HepG2 (cell line): Measurements from ENCODE around the gene ANO6. TPM values are rescaled to one million over a fixed set of nuclear protein-coding genes. Genes with fewer than 3 reads are reported as not detected.

ENCODE experiments used
- ATAC-seq: fragments of 200-7000 bp; cut with Tn5 transposase; 3 replicates; pipeline ENCODE4 v1.9.1; 2020; ENCODE audit warnings: mild to moderate bottlenecking, moderate library complexity
- BruUV-seq: library from RNA; stranded (reverse); fragments of 400-500 nt; replicated peaks from 2 replicates; lab custom pipeline; 2021; lab: Mats Ljungman, UMichigan
- CTCF ChIA-PET: fragments of 300-600 bp; formaldehyde crosslinking; extraction: SDS; loops from one replicate; lab custom pipeline; 2021; ENCODE audit warnings: low total read pairs, inconsistent platforms, low intra/inter-chr PET ratio; lab: Yijun Ruan, JAX
- POLR2A ChIA-PET: fragments of 350-600 bp; sonication (Branson Sonifier 250); formaldehyde crosslinking; loops from one replicate; lab custom pipeline; 2020; ENCODE audit warnings: antibody characterized with exemption, inconsistent platforms; lab: Yijun Ruan, JAX
- DNase-seq: peaks from one replicate; pipeline ENCODE4 v3.0.0-alpha.2; 2015; ENCODE audit warnings: low spot score
- FAIRE-seq: peaks from 3 replicates; lab custom pipeline; 2011; peaks lifted over from hg19 to GRCh38; lab: Jason Lieb, UNC
- H2AFZ ChIP-seq: one replicate; pipeline ENCODE4 v1.6.1; 2011; ENCODE audit warnings: low read length, inconsistent platforms
- H3K27ac ChIP-seq: fragments of 300-600 bp; 3 replicates; pipeline ENCODE4 v1.8.0; 2011; ENCODE audit warnings: mixed run types, mild to moderate bottlenecking, mixed read lengths, low read length, inconsistent platforms; ENCODE audit not compliant: insufficient read depth; ENCODE audit errors: extremely low read length
- H3K27me3 ChIP-seq, 2 experiments: fragments of 200-600 bp in 1 of 2; 2 replicates in 1 of 2; 3 replicates in 1 of 2; pipeline versions ENCODE4 v1.6.0 to v1.8.0; 2011; ENCODE audit warnings: low read length in 2 of 2, mild to moderate bottlenecking in 2 of 2, moderate library complexity in 2 of 2, inconsistent platforms in 1 of 2; ENCODE audit not compliant: insufficient read depth in 2 of 2, control insufficient read depth in 1 of 2
- H3K36me3 ChIP-seq, 2 experiments: fragments of 200-600 bp in 1 of 2; replicated peaks in 1 of 2; 2 replicates in 1 of 2; 3 replicates in 1 of 2; pipeline versions ENCODE4 v1.5.1 to v1.8.0; 2011; ENCODE audit warnings: low read length in 2 of 2, inconsistent platforms in 1 of 2; ENCODE audit not compliant: insufficient read depth in 2 of 2, control insufficient read depth in 1 of 2
- H3K4me1 ChIP-seq: 2 replicates; pipeline ENCODE4 v1.5.1; 2012; ENCODE audit warnings: low read length, inconsistent platforms; ENCODE audit not compliant: insufficient read depth
- H3K4me2 ChIP-seq: 2 replicates; pipeline ENCODE4 v1.6.0; 2011; ENCODE audit warnings: low read depth, low read length, inconsistent platforms
- H3K4me3 ChIP-seq, 3 experiments: fragments of 200-600 bp in 1 of 3; sonication (generic), shearing (Covaris generic) in 1 of 3; replicated peaks in 1 of 3; 2 replicates each; pipeline ENCODE4 v1.5.1; 2011 to 2016; ENCODE audit warnings: low read length in 3 of 3, inconsistent platforms in 2 of 3, low read depth in 2 of 3, mild to moderate bottlenecking in 2 of 3, control low read depth in 1 of 3, mixed read lengths in 1 of 3; ENCODE audit not compliant: insufficient read depth in 1 of 3
- H3K79me2 ChIP-seq: one replicate; pipeline ENCODE4 v1.6.1; 2011; ENCODE audit warnings: low read length, inconsistent platforms; ENCODE audit not compliant: insufficient read depth
- H3K9ac ChIP-seq: 2 replicates; pipeline ENCODE4 v1.6.0; 2011; ENCODE audit warnings: mild to moderate bottlenecking, low read depth, low read length, inconsistent platforms; ENCODE audit not compliant: insufficient read depth
- H3K9me3 ChIP-seq: 2 replicates; pipeline ENCODE4 v1.5.1; 2012; ENCODE audit warnings: mild to moderate bottlenecking, low read length
- H4K20me1 ChIP-seq: 2 replicates; pipeline ENCODE4 v1.6.0; 2011; ENCODE audit warnings: inconsistent platforms, mild to moderate bottlenecking, low read length, moderate library complexity; ENCODE audit not compliant: insufficient read depth
- FOXA3 ChIP-seq: IDR thresholded peaks from 2 replicates; pipeline ENCODE4 v1.6.1; 2016; ENCODE audit warnings: missing genetic modification reagents, missing compliant biosample characterization
- HDAC1 ChIP-seq: sonication (generic); formaldehyde crosslinking; IDR thresholded peaks from 2 replicates; pipeline ENCODE4 v1.5.1; 2020; ENCODE audit warnings: mild to moderate bottlenecking, missing genetic modification reagents
- HMG20B ChIP-seq: conservative IDR thresholded peaks from 2 replicates; pipeline ENCODE4 v1.6.1; 2016; ENCODE audit warnings: missing genetic modification reagents, missing compliant biosample characterization
- JUNB ChIP-seq: sonication (generic); formaldehyde crosslinking; IDR thresholded peaks from 2 replicates; pipeline ENCODE4 v1.8.0; 2022; ENCODE audit warnings: missing genetic modification reagents, mild to moderate bottlenecking, borderline replicate concordance
- KAT7 ChIP-seq: IDR thresholded peaks from 2 replicates; pipeline ENCODE4 v1.6.1; 2018; ENCODE audit warnings: borderline replicate concordance, missing compliant biosample characterization
- MEIS2 ChIP-seq: sonication (generic); formaldehyde crosslinking; IDR thresholded peaks from 2 replicates; pipeline ENCODE4 v1.9.0; 2021; ENCODE audit warnings: mild to moderate bottlenecking, missing genetic modification reagents
- MYNN ChIP-seq: sonication (generic); formaldehyde crosslinking; IDR thresholded peaks from 2 replicates; pipeline ENCODE4 v1.4.0; 2020; ENCODE audit warnings: mild to moderate bottlenecking, low read depth, missing genetic modification reagents
- TOE1 ChIP-seq: sonication (generic); formaldehyde crosslinking; IDR thresholded peaks from 2 replicates; pipeline ENCODE4 v1.4.0; 2020; ENCODE audit warnings: mild to moderate bottlenecking, missing genetic modification reagents
- ZEB1 ChIP-seq: IDR thresholded peaks from 2 replicates; pipeline ENCODE4 v1.6.1; 2012; ENCODE audit warnings: mild to moderate bottlenecking, low read depth, inconsistent platforms; ENCODE audit not compliant: insufficient replicate concordance
- ZFP36L1 ChIP-seq: sonication (generic); formaldehyde crosslinking; IDR thresholded peaks from 2 replicates; pipeline ENCODE4 v1.8.0; 2022; ENCODE audit warnings: mild to moderate bottlenecking, missing genetic modification reagents, moderate library complexity
- ZNF607 ChIP-seq: sonication (generic); formaldehyde crosslinking; IDR thresholded peaks from 2 replicates; pipeline ENCODE4 v1.5.1; 2020; ENCODE audit warnings: missing genetic modification reagents, mild to moderate bottlenecking, borderline replicate concordance
- ZNF747 ChIP-seq: sonication (generic); formaldehyde crosslinking; IDR thresholded peaks from 2 replicates; pipeline ENCODE4 v1.8.1; 2023; ENCODE audit warnings: missing genetic modification reagents, mild to moderate bottlenecking, borderline replicate concordance
- WGBS: methylation state at CpG from one replicate; pipeline ENCODE4 v1.1.6; 2017; ENCODE audit warnings: low lambda C conversion rate; 5-methylcytosine and 5-hydroxymethylcytosine counted together
- in situ Hi-C: cut with HindIII; loops from 2 replicates; pipeline ENCODE4 v1.10.0; 2017; ENCODE audit warnings: low pct_unique_long_range_greater_than_20kb; ENCODE audit not compliant: extremely low pct_ligation_motif_present
- intact Hi-C: fragments of 100-400 bp; cut with micrococcal nuclease; formaldehyde crosslinking; loops from one replicate; pipeline ENCODE4 v1.10.0; 2022; ENCODE audit not compliant: unreplicated experiment
- polyA plus RNA-seq, 8 experiments: library from polyadenylated mRNA; depleted of rRNA in 3 of 8; stranded (reverse) in 7 of 8; unstranded in 1 of 8; fragments of >200 nt; fragmentation: Illumina TruSeq in 4 of 8; extraction: Trizol in 4 of 8; gene quantifications; 2 replicates each; pipeline versions ENCODE4 v1.2.1 to v1.2.3, GENCODE V29; 2011 to 2016; ENCODE audit warnings: low read depth in 4 of 8, missing spikeins in 1 of 8, mixed read lengths in 1 of 8; ENCODE audit not compliant: insufficient read depth in 1 of 8
- total RNA-seq, 5 experiments: library from RNA; depleted of rRNA; stranded (reverse); fragments of >200 nt; fragmentation: Illumina TruSeq; extraction: Trizol; gene quantifications; 2 replicates each; pipeline ENCODE4 v1.2.3, GENCODE V29; 2016; ENCODE audit warnings: low read depth in 1 of 5
- TF ChIP-seq, protein P1 (sequence below): sonication (generic); formaldehyde crosslinking; IDR thresholded peaks from 2 replicates; pipeline ENCODE4 v1.8.1; 2023; ENCODE audit warnings: mild to moderate bottlenecking, missing genetic modification reagents

ANO6 gene
- total and polyA plus RNA-seq, 2 of the 13 experiments (the other 11 are each of a cell fraction or from before 2014, with no cell fraction given), result 37.8 to 57.1 TPM

DNA sequence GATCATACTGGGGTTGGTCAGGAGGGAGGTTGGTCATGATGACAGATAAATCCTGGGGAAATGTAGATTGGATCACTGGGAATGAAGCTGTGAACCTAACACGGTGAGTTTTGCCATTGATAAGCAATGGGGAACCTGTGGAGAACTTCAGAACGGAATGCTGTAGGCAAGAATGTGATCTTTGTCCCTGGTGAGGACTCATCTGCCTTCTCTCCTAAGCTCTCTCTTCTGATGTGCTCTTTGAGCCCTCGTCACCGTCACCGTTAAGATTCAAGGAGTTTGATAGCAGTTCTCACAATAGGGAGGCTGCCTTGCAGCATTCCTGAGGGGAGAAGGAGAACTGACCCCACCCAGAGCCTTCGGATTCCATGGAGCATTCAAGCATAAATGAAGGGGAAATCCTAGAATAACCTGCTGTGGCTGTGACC is 217.6 kb downstream of the ANO6 start:
- DNase-seq (peak; percentile 4), FAIRE-seq (no peak), ATAC-seq (peak; percentile 56)
- Histone ChIP-seq H3K9me3 (no peaks in the 10 kb centered on the region), H3K4me3 (no peak overlapping the region), H3K27ac (no peak overlapping the region), H2AFZ (no peak overlapping the region), H3K9ac (no peak overlapping the region), H3K4me2 (no peak overlapping the region), H4K20me1 (no peaks in the 10 kb centered on the region), H3K79me2 (no peaks in the 10 kb centered on the region), H3K4me1 (peaks cover 7% of the 10 kb centered on the region), H3K27me3 (no peaks in the 10 kb centered on the region), H3K36me3 (peaks cover 2 to 18% of the 10 kb centered on the region in 2 experiments; a peak in 3 of 5 replicates)
- BruUV-seq, result no TSS peak
- ChIA-PET POLR2A (no interaction called here), CTCF (no interaction called here)
- intact Hi-C loops, result no loop called here
- WGBS, result 66% methylated on average over 6 of the region's 6 CpGs
- no peak for TF ChIP-seq JUNB (CRISPR knock-in tag)
- TF ChIP-seq HMG20B, result no peak
- no peak for TF ChIP-seq ZFP36L1 (CRISPR knock-in tag)
- no peak for TF ChIP-seq HDAC1 (CRISPR knock-in tag)
- TF ChIP-seq MYNN (CRISPR knock-in tag), result no peak
- no peak for TF ChIP-seq FOXA3 (CRISPR knock-in tag)
- TF ChIP-seq TOE1 (CRISPR knock-in tag), result no peak
- TF ChIP-seq ZNF607 (CRISPR knock-in tag), result no peak
- no peak for TF ChIP-seq MEIS2 (CRISPR knock-in tag)
- TF ChIP-seq KAT7 (CRISPR knock-in tag), result no peak
- TF ChIP-seq ZEB1, result no peak
- TF ChIP-seq ZNF747 (CRISPR knock-in tag), result no peak
- TF ChIP-seq, protein P1, sequence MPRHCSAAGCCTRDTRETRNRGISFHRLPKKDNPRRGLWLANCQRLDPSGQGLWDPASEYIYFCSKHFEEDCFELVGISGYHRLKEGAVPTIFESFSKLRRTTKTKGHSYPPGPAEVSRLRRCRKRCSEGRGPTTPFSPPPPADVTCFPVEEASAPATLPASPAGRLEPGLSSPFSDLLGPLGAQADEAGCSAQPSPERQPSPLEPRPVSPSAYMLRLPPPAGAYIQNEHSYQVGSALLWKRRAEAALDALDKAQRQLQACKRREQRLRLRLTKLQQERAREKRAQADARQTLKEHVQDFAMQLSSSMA (CRISPR knock-in tag), result no peak
- in situ Hi-C loops, result no loop called here
